ENCODE measurements around the gene PPP1R15A. TPM values are rescaled to one million over a fixed set of nuclear protein-coding genes. Genes with fewer than 3 reads are reported as not detected.
"Not testable (repeated sequence)": the region's sequence is repeated elsewhere in the genome, so short reads cannot be mapped to it uniquely, and the experiment has no call there.

Gene PPP1R15A
- total RNA-seq, 1 donor from 2014 or later: 233 TPM

- peaks cover 5% of the 10 kb centered on the region for H3K36me3 ChIP-seq (ENCODE audit: control insufficient read depth, insufficient read depth, low read length)
- TF ChIP-seq CTCF (IDR thresholded peaks at IDR 0.05; ENCODE audit: insufficient read depth, low read length, poor library complexity, severe bottlenecking): no peak
- no peak overlapping the region for H3K4me3 ChIP-seq (ENCODE audit: low read depth, low read length)
- no peak for DNase-seq (ENCODE audit: low read depth)
- no peaks in the 10 kb centered on the region for H3K27me3 ChIP-seq (ENCODE audit: control insufficient read depth, insufficient read depth, low read length)
Measured at GRCh38 chr19:48879025-48879637, 6.9 kb downstream of the PPP1R15A start.

- H3K4me3 ChIP-seq (ENCODE audit: low read depth, low read length); H3K36me3 ChIP-seq (ENCODE audit: control insufficient read depth, insufficient read depth, low read length); H3K27me3 ChIP-seq (ENCODE audit: control insufficient read depth, insufficient read depth, low read length); DNase-seq (ENCODE audit: low read depth): not testable (repeated sequence)
Measured at GRCh38 chr19:48879696-48880095, 7.5 kb downstream of the PPP1R15A start.

GRCh38 chr19:48881741-48882657 lies 9.8 kb downstream of the PPP1R15A start:
- H3K4me3 ChIP-seq (ENCODE audit: low read depth, low read length): no peak overlapping the region
- no peaks in the 10 kb centered on the region for H3K36me3 ChIP-seq (ENCODE audit: control insufficient read depth, insufficient read depth, low read length)
- no peak for DNase-seq (ENCODE audit: low read depth)
- no peaks in the 10 kb centered on the region for H3K27me3 ChIP-seq (ENCODE audit: control insufficient read depth, insufficient read depth, low read length)
- no peak for TF ChIP-seq CTCF (IDR thresholded peaks at IDR 0.05; ENCODE audit: insufficient read depth, low read length, poor library complexity, severe bottlenecking)

GRCh38 chr19:48883726-48884125 lies 11.5 kb downstream of the PPP1R15A start:
- Histone ChIP-seq H3K4me3 (ENCODE audit: low read depth, low read length) (no peak overlapping the region), H3K36me3 (ENCODE audit: control insufficient read depth, insufficient read depth, low read length) (no peaks in the 10 kb centered on the region), H3K27me3 (ENCODE audit: control insufficient read depth, insufficient read depth, low read length) (no peaks in the 10 kb centered on the region)
- no peak for DNase-seq (ENCODE audit: low read depth)
- TF ChIP-seq CTCF (IDR thresholded peaks at IDR 0.05; ENCODE audit: insufficient read depth, low read length, poor library complexity, severe bottlenecking): no peak

- no peaks in the 10 kb centered on the region for H3K36me3 ChIP-seq (ENCODE audit: control insufficient read depth, insufficient read depth, low read length)
- DNase-seq (ENCODE audit: low read depth): no peak
- H3K4me3 ChIP-seq (ENCODE audit: low read depth, low read length): no peak overlapping the region
- H3K27me3 ChIP-seq (ENCODE audit: control insufficient read depth, insufficient read depth, low read length): no peaks in the 10 kb centered on the region
- no peak for TF ChIP-seq CTCF (IDR thresholded peaks at IDR 0.05; ENCODE audit: insufficient read depth, low read length, poor library complexity, severe bottlenecking)
Measured at GRCh38 chr19:48887861-48888612, 15.8 kb downstream of the PPP1R15A start.

GRCh38 chr19:48889496-48889895 lies 17.3 kb downstream of the PPP1R15A start:
- not testable (repeated sequence) for H3K36me3 ChIP-seq (ENCODE audit: control insufficient read depth, insufficient read depth, low read length); H3K4me3 ChIP-seq (ENCODE audit: low read depth, low read length); H3K27me3 ChIP-seq (ENCODE audit: control insufficient read depth, insufficient read depth, low read length); DNase-seq (ENCODE audit: low read depth)
